AG10803 (cell line): ENCODE measurements around the gene TADA3.
A peak's percentile ranks its signal among the peaks of the same experiment; 100 is the strongest.

Source experiments
- DNase-seq: peaks from one replicate; pipeline ENCODE4 v3.0.0; 2010; ENCODE audit warnings: low read depth
- H3K4me3 ChIP-seq: 2 replicates; pipeline ENCODE4 v1.5.1; 2011; ENCODE audit warnings: mild to moderate bottlenecking, low read length, control low read depth
- TF ChIP-seq, protein P1 (sequence below): conservative IDR thresholded peaks from 2 replicates; pipeline ENCODE4 v1.5.1; 2011; ENCODE audit warnings: mild to moderate bottlenecking, low read length, control low read depth, inconsistent platforms

Gene TADA3, protein sequence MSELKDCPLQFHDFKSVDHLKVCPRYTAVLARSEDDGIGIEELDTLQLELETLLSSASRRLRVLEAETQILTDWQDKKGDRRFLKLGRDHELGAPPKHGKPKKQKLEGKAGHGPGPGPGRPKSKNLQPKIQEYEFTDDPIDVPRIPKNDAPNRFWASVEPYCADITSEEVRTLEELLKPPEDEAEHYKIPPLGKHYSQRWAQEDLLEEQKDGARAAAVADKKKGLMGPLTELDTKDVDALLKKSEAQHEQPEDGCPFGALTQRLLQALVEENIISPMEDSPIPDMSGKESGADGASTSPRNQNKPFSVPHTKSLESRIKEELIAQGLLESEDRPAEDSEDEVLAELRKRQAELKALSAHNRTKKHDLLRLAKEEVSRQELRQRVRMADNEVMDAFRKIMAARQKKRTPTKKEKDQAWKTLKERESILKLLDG

DNA sequence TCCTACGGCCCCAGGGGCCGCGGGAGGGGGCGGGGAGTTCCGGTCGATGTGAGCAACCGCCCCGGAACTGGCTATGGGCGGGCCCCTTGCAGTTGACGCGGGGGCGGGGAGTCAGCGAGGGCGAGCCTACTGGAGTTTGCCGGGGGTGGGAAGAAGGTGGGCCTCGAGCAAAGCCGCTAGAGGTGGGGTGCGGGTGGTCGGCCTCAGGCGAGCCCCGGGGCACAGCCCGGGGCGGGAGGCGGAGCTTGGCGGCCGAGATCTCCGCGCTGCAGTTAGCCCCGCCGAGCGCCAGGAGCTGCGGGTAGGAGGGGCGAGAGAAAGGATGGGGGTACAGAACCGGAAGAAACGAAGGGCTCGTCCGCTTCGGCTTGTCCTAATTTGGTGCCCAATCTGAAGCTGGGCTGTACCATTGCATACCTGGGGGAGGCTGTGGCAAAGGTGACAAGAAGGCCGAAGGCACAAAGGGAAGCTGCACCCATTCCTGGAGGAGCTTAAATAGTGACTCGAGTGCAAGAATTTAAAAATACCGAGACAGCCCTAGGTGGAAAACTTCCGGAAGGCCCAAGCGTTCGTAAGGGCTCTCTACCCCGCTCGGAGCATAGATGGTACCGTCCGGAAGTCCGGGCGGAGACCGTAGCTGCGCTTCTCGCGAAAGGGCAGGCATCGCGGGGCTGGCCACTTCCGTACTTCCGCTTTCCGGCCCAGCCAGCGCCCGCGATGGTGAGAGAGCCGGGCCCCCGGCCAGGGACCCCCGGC, at the start of gene TADA3, which contains the start of gene ARPC4:
TSS of gene TADA3 (minus strand) at position 69 of the 756 bp plus-strand sequence. CDS start 1,007 bp downstream, outside the sequence.
TSS of gene ARPC4 (plus strand) at position 678 of the 756 bp plus-strand sequence. CDS start at position 718, 40 bp downstream.
- DNase-seq, result peak; percentile 96
- peak within 1 kb of the TSS; percentile 99 for H3K4me3 ChIP-seq
- TF ChIP-seq, protein P1, sequence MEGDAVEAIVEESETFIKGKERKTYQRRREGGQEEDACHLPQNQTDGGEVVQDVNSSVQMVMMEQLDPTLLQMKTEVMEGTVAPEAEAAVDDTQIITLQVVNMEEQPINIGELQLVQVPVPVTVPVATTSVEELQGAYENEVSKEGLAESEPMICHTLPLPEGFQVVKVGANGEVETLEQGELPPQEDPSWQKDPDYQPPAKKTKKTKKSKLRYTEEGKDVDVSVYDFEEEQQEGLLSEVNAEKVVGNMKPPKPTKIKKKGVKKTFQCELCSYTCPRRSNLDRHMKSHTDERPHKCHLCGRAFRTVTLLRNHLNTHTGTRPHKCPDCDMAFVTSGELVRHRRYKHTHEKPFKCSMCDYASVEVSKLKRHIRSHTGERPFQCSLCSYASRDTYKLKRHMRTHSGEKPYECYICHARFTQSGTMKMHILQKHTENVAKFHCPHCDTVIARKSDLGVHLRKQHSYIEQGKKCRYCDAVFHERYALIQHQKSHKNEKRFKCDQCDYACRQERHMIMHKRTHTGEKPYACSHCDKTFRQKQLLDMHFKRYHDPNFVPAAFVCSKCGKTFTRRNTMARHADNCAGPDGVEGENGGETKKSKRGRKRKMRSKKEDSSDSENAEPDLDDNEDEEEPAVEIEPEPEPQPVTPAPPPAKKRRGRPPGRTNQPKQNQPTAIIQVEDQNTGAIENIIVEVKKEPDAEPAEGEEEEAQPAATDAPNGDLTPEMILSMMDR, result no peak

DNA sequence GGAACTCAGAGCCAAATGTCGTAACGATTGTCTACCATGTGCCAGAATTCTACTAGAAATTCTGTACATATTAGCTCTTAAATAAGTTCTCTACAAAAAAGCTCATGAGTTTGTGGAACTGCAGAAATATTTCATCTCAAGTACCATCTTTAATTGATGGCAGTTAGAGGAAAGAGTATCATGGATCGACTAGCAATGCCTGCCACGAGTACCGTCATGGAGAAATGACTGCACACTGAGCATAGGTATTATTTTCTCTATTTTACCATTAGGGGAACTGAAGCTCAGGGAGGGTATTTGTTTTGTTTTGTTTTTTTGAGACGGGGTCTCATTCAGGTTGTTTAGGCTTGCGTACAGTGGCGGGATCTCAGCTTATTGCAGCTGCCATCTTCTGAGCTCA, 48.7 kb upstream of the TADA3 start:
- H3K4me3 ChIP-seq, result no peak overlapping the region
- no peak for DNase-seq
- TF ChIP-seq, protein P1, result no peak

DNA sequence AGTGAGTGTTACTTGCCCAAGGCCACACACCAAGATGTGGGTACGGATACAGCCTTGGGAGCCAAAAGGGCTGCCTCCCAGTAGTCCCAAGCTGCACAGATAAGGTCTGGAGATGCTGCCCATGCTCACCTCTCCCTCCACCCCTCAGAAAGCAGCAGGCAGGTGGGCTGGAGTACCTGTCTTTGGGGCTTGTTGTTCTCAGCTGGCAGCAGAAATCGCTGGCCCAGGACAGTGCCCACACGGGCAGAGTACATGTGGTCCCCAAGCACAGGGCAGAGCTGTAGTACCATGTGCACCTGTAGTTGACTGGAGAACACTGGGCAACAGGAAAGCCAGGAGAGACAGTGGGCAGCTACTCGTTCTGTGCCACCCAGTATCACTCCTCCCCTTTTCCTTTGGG, 46.6 kb upstream of the TADA3 start:
- H3K4me3 ChIP-seq, result no peak overlapping the region
- no peak for DNase-seq
- TF ChIP-seq, protein P1, result no peak

DNA sequence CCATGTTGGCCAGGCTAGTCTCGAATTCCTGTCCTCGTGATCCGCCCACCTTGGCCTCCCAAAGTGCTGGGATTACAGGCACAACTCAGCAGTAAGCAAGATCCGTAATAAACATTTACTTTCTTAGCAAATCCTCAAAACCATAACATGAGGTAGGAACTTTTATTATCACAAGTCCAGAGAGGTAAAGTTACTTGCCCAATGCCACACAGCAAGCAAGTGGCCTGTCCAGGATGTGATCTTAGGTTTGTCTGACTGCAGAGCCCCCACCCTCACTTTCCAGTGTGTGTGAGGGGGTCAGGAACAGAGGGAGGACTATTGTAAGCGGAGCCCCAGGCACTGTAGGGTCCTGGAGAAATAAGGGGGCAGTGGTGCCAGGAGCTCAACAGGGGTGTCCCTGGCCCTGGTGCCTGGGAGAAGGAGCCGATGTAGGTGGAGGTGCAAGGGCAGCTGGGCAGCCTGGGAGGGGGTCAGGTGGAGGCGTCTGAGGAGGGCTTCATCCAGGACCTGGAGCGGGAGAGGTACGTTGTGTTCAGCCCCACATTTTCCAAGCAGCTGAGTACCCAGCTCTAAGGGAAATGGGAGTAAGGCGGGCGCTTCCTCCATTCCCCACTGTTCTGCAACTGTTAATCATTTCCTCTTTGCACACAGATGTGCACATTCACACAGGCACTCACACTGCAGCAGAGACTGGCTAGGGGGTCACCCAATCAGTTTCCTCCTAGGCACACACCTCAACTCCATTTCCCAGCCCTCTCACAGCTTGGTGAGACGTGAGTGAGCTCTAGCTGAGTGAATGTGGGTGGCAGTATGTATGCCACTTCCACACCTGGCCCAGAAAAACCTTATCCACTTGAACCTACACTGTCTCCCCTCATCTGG, 45.7 kb upstream of the TADA3 start:
- TF ChIP-seq, protein P1, result no peak
- no peak for DNase-seq
- H3K4me3 ChIP-seq, result no peak overlapping the region

DNA sequence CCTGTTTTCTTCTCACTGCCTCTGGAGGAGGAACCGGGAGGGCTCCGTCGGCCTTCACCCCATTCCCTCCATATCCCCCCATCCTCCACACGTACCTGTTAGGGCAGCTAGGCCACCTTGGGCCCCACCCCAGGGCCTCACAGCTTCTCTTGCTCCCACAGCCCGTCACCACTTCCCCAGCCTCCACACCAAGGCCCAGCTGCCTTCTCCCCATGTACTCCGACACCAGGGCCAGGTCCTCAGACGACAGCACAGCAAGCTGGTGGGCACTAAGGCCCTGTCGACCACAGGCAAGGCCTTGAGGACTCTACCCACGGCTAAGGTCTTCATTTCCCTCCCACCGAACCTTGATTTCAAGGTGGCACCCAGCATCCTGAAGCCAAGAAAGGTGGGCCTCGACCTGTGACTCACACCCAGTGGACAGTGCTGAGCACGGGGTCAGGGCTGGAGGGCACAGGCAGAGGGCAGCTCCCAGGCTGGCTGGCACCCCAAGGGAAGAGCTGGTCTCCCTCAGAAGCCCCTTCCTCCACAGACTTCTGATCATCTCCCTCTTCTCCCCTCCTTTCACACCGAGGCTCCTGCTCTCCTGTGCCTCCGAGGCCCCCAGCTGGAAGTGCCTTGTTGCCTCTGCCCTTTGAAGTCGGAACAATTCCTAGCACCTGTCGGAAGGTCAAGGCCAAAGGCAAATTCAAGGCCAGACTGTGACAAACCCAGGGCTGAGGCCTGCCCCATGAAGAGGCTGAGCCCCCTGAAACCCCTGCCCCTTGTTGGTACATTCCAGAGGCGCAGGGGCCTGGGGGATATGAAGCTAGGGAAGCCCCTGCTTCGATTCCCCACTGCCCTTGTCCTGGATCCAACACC, 42.5 kb upstream of the TADA3 start:
- TF ChIP-seq, protein P1, result no peak
- no peak for DNase-seq
- H3K4me3 ChIP-seq, result no peak overlapping the region

DNA sequence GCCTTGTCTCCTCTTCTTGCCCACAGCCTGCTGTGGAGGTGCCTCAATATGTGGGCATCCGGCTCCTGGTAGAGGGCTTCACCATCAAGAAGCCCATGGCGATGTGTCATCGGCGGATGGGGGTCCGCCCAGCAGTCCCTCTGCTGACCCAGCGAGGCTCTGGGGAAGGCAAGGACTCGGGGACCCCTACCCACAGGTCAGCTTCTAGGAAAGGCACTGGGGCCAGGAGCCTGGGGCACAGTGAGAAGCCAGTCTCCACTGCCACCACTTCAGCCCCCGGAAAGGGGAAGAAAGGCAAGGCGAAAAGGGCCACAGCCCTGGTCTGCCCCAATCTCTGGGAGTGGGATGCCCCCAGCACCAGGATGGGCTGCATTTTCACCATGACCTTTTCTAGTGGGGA, 40.8 kb upstream of the TADA3 start:
- DNase-seq, result no peak
- TF ChIP-seq, protein P1, result no peak
- no peak overlapping the region for H3K4me3 ChIP-seq
